Mucosa of stomach (tissue), 1 donor: ENCODE results near the gene SIPA1L3.

Experiments used
- H3K27me3 ChIP-seq: one replicate; pipeline ENCODE4 v1.7.0; 2013; ENCODE audit warnings: mild to moderate bottlenecking, low read length; ENCODE audit not compliant: control insufficient read depth, insufficient read depth
- H3K36me3 ChIP-seq: one replicate; pipeline ENCODE4 v1.7.0; 2013; ENCODE audit warnings: low read length; ENCODE audit not compliant: control insufficient read depth, insufficient read depth
- H3K4me1 ChIP-seq: one replicate; pipeline ENCODE4 v1.7.0; 2013; ENCODE audit warnings: mild to moderate bottlenecking, low read length; ENCODE audit not compliant: control insufficient read depth, insufficient read depth
- H3K4me3 ChIP-seq: one replicate; pipeline ENCODE4 v1.7.0; 2013; ENCODE audit warnings: low read length
- H3K9ac ChIP-seq: one replicate; pipeline ENCODE4 v1.7.0; 2013; ENCODE audit warnings: mild to moderate bottlenecking, low read length, moderate library complexity
- H3K9me3 ChIP-seq: one replicate; pipeline ENCODE4 v1.7.0; 2013; ENCODE audit warnings: mild to moderate bottlenecking, low read length, moderate library complexity; ENCODE audit not compliant: control insufficient read depth
- donor health status: Pancreatic carcinoma.

SIPA1L3 gene

GRCh38 chr19:38036707-38037611, 130.0 kb downstream of the SIPA1L3 start:
- Histone ChIP-seq H3K9ac (no peak overlapping the region), H3K4me1 (peaks cover 18% of the 10 kb centered on the region), H3K9me3 (no peaks in the 10 kb centered on the region), H3K27me3 (no peaks in the 10 kb centered on the region), H3K36me3 (no peaks in the 10 kb centered on the region), H3K4me3 (no peak overlapping the region)

GRCh38 chr19:38039966-38040365, 133.0 kb downstream of the SIPA1L3 start:
- Histone ChIP-seq H3K9me3 (no peaks in the 10 kb centered on the region), H3K4me1 (peaks cover 9% of the 10 kb centered on the region), H3K9ac (no peak overlapping the region), H3K4me3 (no peak overlapping the region), H3K27me3 (no peaks in the 10 kb centered on the region), H3K36me3 (no peaks in the 10 kb centered on the region)

- H3K9me3 ChIP-seq: no peaks in the 10 kb centered on the region
- no peaks in the 10 kb centered on the region for H3K4me1 ChIP-seq
- no peak overlapping the region for H3K4me3 ChIP-seq
- H3K36me3 ChIP-seq: no peaks in the 10 kb centered on the region
- H3K27me3 ChIP-seq: no peaks in the 10 kb centered on the region
- H3K9ac ChIP-seq: no peak overlapping the region
These were observed 135.1 kb downstream of the SIPA1L3 start for GRCh38 chr19:38042132-38042531.

- no peak overlapping the region for H3K9ac ChIP-seq
- no peak overlapping the region for H3K4me3 ChIP-seq
- no peaks in the 10 kb centered on the region for H3K27me3 ChIP-seq
- no peaks in the 10 kb centered on the region for H3K9me3 ChIP-seq
- no peaks in the 10 kb centered on the region for H3K36me3 ChIP-seq
- H3K4me1 ChIP-seq: peaks cover 5% of the 10 kb centered on the region
These were observed 136.7 kb downstream of the SIPA1L3 start for GRCh38 chr19:38043649-38044144.

- Histone ChIP-seq H3K9ac (no peak overlapping the region), H3K27me3 (no peaks in the 10 kb centered on the region), H3K36me3 (no peaks in the 10 kb centered on the region), H3K4me1 (peaks cover 5% of the 10 kb centered on the region), H3K9me3 (no peaks in the 10 kb centered on the region), H3K4me3 (no peak overlapping the region)
These were observed 137.5 kb downstream of the SIPA1L3 start for GRCh38 chr19:38044267-38045111.

- H3K36me3 ChIP-seq: no peaks in the 10 kb centered on the region
- peaks cover 5% of the 10 kb centered on the region for H3K4me1 ChIP-seq
- H3K9me3 ChIP-seq: no peaks in the 10 kb centered on the region
- no peak overlapping the region for H3K4me3 ChIP-seq
- no peak overlapping the region for H3K9ac ChIP-seq
- no peaks in the 10 kb centered on the region for H3K27me3 ChIP-seq
These were observed 138.7 kb downstream of the SIPA1L3 start for GRCh38 chr19:38045554-38046253.

- Histone ChIP-seq H3K4me1 (peaks cover 5% of the 10 kb centered on the region), H3K36me3 (no peaks in the 10 kb centered on the region), H3K9me3 (no peaks in the 10 kb centered on the region), H3K27me3 (no peaks in the 10 kb centered on the region), H3K4me3 (no peak overlapping the region), H3K9ac (no peak overlapping the region)
These were observed 139.4 kb downstream of the SIPA1L3 start for GRCh38 chr19:38046254-38047048.

GRCh38 chr19:38047049-38047438, 140.0 kb downstream of the SIPA1L3 start:
- H3K27me3 ChIP-seq: no peaks in the 10 kb centered on the region
- peaks cover 5% of the 10 kb centered on the region for H3K4me1 ChIP-seq
- H3K9ac ChIP-seq: no peak overlapping the region
- H3K4me3 ChIP-seq: no peak overlapping the region
- no peaks in the 10 kb centered on the region for H3K9me3 ChIP-seq
- H3K36me3 ChIP-seq: no peaks in the 10 kb centered on the region

GRCh38 chr19:38047641-38048040, 140.6 kb downstream of the SIPA1L3 start:
- Histone ChIP-seq H3K4me3 (no peak overlapping the region), H3K27me3 (no peaks in the 10 kb centered on the region), H3K9ac (no peak overlapping the region), H3K4me1 (peaks cover 5% of the 10 kb centered on the region), H3K36me3 (no peaks in the 10 kb centered on the region), H3K9me3 (no peaks in the 10 kb centered on the region)

- Histone ChIP-seq H3K4me1 (peaks cover 5% of the 10 kb centered on the region), H3K36me3 (no peaks in the 10 kb centered on the region), H3K4me3 (no peak overlapping the region), H3K9ac (no peak overlapping the region), H3K9me3 (no peaks in the 10 kb centered on the region), H3K27me3 (no peaks in the 10 kb centered on the region)
These were observed 142.2 kb downstream of the SIPA1L3 start for GRCh38 chr19:38049105-38049649.

- Histone ChIP-seq H3K36me3 (no peaks in the 10 kb centered on the region), H3K9me3 (no peaks in the 10 kb centered on the region), H3K4me1 (peaks cover 9% of the 10 kb centered on the region), H3K27me3 (no peaks in the 10 kb centered on the region), H3K9ac (no peak overlapping the region), H3K4me3 (no peak overlapping the region)
These were observed 148.0 kb downstream of the SIPA1L3 start for GRCh38 chr19:38055010-38055409.
